GM12878 (cell line): ENCODE measurements around the gene GRK6. TPM values are rescaled to one million over a fixed set of nuclear protein-coding genes. Genes with fewer than 3 reads are reported as not detected.
A peak's percentile ranks its signal among the peaks of the same experiment; 100 is the strongest.

Source experiments
- BACH1 ChIP-seq: fragments of 450-650 bp; IDR thresholded peaks from 2 replicates; pipeline ENCODE4 v1.6.1; 2017; ENCODE audit warnings: mild to moderate bottlenecking, borderline replicate concordance
- ETV6 ChIP-seq, 2 experiments: fragments of 450-650 bp in 1 of 2; IDR thresholded peaks in 1 of 2; conservative IDR thresholded peaks in 1 of 2; 2 replicates each; pipeline ENCODE4 v1.6.1; 2014; ENCODE audit warnings: antibody characterized with exemption in 1 of 2, borderline replicate concordance in 1 of 2, low read depth in 1 of 2, mild to moderate bottlenecking in 1 of 2, moderate library complexity in 1 of 2
- FOXM1 ChIP-seq: IDR thresholded peaks from 2 replicates; pipeline ENCODE4 v1.6.1; 2012; ENCODE audit warnings: low read depth, mild to moderate bottlenecking, inconsistent platforms, low read length, moderate library complexity
- HDAC2 ChIP-seq: fragments of 200-600 bp; sonication (generic); IDR thresholded peaks from 2 replicates; pipeline ENCODE4 v1.6.1; 2017
- MEF2B ChIP-seq: fragments of 450-650 bp; IDR thresholded peaks from 2 replicates; pipeline ENCODE4 v1.6.1; 2018; ENCODE audit warnings: mild to moderate bottlenecking, moderate library complexity; ENCODE audit not compliant: partially characterized antibody, poor library complexity, severe bottlenecking
- RAD51 ChIP-seq: fragments of 450-650 bp; IDR thresholded peaks from 2 replicates; pipeline ENCODE4 v1.6.1; 2016; ENCODE audit warnings: moderate library complexity, mild to moderate bottlenecking, inconsistent platforms
- RB1 ChIP-seq: fragments of 450-650 bp; formaldehyde crosslinking; IDR thresholded peaks from 2 replicates; pipeline ENCODE4 v1.6.1; 2017; ENCODE audit warnings: mild to moderate bottlenecking, borderline replicate concordance
- ZNF687 ChIP-seq: fragments of 450-650 bp; IDR thresholded peaks from 2 replicates; pipeline ENCODE4 v1.6.1; 2017; ENCODE audit warnings: mild to moderate bottlenecking, moderate library complexity
- polyA plus RNA-seq, 11 experiments: library from polyadenylated mRNA; depleted of rRNA in 4 of 11; unstranded in 6 of 11; stranded (reverse) in 5 of 11; fragments of >200 nt; fragmentation: Nextera tagmentation in 4 of 11; fragmentation: Illumina TruSeq in 1 of 11; extraction: Ambion mirVana in 4 of 11; extraction: Trizol in 1 of 11; gene quantifications; 1 replicate in 1 of 11; 2 replicates in 10 of 11; pipeline versions ENCODE4 v1.2.1 to v1.2.3, GENCODE V29; 2011 to 2016; ENCODE audit warnings: inconsistent platforms in 2 of 11, missing spikeins in 2 of 11, low read depth in 1 of 11
- total RNA-seq, 4 experiments: library from RNA; depleted of rRNA in 3 of 4; stranded (reverse); fragments of >200 nt in 3 of 4; fragmentation: Illumina TruSeq in 1 of 4; extraction: Trizol in 1 of 4; gene quantifications; 2 replicates each; pipeline versions ENCODE4 v1.2.1 to v1.2.3, GENCODE V29; 2013 to 2021
- TF ChIP-seq, protein P1 (sequence below): IDR thresholded peaks from 2 replicates; pipeline ENCODE4 v1.6.1; 2011; ENCODE audit warnings: mild to moderate bottlenecking, low read depth, low read length, moderate library complexity; ENCODE audit not compliant: insufficient replicate concordance
- TF ChIP-seq, protein P2 (sequence below), 3 experiments: IDR thresholded peaks in 2 of 3; conservative IDR thresholded peaks in 1 of 3; 2 replicates each; pipeline ENCODE4 v1.5.1; 2011; ENCODE audit warnings: low read depth in 3 of 3, low read length in 3 of 3, mild to moderate bottlenecking in 3 of 3, control low read depth in 2 of 3, moderate library complexity in 2 of 3, inconsistent platforms in 1 of 3, mixed read lengths in 1 of 3; ENCODE audit not compliant: control insufficient read depth in 2 of 3, insufficient read depth in 1 of 3; ENCODE audit errors: extremely low read depth in 1 of 3
- TF ChIP-seq, protein P3 (sequence below): IDR thresholded peaks from 2 replicates; pipeline ENCODE4 v1.6.1; 2011; ENCODE audit warnings: borderline replicate concordance, low read depth, mild to moderate bottlenecking, moderate library complexity, low read length; ENCODE audit not compliant: insufficient read depth, poor library complexity, severe bottlenecking
- TF ChIP-seq, protein P4 (sequence below): fragments of 450-650 bp; IDR thresholded peaks from 2 replicates; pipeline ENCODE4 v1.6.1; 2017; ENCODE audit warnings: antibody characterized with exemption, mild to moderate bottlenecking, moderate library complexity

Gene GRK6
- total and polyA plus RNA-seq, 10 of the 15 experiments (the other 5 are each of a cell fraction or from before 2014, with no cell fraction given): 0.79 to 124 (median 41.6) TPM

GRCh38 chr5:177455661-177456590 is 29.4 kb downstream of the GRK6 start (continued):
- TF ChIP-seq ZNF687 (0 out of 2 replicates have a peak, but pooled peaks have one; percentile 14), ETV6 (conservative IDR thresholded peaks at IDR 0.05 in 1 of 2, IDR thresholded peaks at IDR 0.05 in 1 of 2; ENCODE audit: borderline replicate concordance in 1 of 2, low read depth in 1 of 2) (no peak), FOXM1 (no peak), MEF2B (peak; percentile 90), RAD51 (no peak), RB1 (peak; percentile 21; the same call in 1 of the 2 replicates), BACH1 (peak; percentile 9; the same call in 1 of the 2 replicates), HDAC2 (no peak)
- TF ChIP-seq, protein P1, sequence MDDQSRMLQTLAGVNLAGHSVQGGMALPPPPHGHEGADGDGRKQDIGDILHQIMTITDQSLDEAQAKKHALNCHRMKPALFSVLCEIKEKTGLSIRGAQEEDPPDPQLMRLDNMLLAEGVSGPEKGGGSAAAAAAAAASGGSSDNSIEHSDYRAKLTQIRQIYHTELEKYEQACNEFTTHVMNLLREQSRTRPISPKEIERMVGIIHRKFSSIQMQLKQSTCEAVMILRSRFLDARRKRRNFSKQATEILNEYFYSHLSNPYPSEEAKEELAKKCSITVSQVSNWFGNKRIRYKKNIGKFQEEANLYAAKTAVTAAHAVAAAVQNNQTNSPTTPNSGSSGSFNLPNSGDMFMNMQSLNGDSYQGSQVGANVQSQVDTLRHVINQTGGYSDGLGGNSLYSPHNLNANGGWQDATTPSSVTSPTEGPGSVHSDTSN: no peak
- TF ChIP-seq, protein P2, sequence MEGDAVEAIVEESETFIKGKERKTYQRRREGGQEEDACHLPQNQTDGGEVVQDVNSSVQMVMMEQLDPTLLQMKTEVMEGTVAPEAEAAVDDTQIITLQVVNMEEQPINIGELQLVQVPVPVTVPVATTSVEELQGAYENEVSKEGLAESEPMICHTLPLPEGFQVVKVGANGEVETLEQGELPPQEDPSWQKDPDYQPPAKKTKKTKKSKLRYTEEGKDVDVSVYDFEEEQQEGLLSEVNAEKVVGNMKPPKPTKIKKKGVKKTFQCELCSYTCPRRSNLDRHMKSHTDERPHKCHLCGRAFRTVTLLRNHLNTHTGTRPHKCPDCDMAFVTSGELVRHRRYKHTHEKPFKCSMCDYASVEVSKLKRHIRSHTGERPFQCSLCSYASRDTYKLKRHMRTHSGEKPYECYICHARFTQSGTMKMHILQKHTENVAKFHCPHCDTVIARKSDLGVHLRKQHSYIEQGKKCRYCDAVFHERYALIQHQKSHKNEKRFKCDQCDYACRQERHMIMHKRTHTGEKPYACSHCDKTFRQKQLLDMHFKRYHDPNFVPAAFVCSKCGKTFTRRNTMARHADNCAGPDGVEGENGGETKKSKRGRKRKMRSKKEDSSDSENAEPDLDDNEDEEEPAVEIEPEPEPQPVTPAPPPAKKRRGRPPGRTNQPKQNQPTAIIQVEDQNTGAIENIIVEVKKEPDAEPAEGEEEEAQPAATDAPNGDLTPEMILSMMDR (IDR thresholded peaks at IDR 0.05 in 2 of 3, conservative IDR thresholded peaks at IDR 0.05 in 1 of 3; ENCODE audit: control insufficient read depth in 2 of 3, extremely low read depth in 1 of 3, insufficient read depth in 1 of 3, low read depth in 3 of 3, low read length in 3 of 3): peak; percentile 86 to 98 (median 98)
- TF ChIP-seq, protein P3, sequence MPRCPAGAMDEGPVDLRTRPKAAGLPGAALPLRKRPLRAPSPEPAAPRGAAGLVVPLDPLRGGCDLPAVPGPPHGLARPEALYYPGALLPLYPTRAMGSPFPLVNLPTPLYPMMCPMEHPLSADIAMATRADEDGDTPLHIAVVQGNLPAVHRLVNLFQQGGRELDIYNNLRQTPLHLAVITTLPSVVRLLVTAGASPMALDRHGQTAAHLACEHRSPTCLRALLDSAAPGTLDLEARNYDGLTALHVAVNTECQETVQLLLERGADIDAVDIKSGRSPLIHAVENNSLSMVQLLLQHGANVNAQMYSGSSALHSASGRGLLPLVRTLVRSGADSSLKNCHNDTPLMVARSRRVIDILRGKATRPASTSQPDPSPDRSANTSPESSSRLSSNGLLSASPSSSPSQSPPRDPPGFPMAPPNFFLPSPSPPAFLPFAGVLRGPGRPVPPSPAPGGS: peak; percentile 9
- TF ChIP-seq, protein P4, sequence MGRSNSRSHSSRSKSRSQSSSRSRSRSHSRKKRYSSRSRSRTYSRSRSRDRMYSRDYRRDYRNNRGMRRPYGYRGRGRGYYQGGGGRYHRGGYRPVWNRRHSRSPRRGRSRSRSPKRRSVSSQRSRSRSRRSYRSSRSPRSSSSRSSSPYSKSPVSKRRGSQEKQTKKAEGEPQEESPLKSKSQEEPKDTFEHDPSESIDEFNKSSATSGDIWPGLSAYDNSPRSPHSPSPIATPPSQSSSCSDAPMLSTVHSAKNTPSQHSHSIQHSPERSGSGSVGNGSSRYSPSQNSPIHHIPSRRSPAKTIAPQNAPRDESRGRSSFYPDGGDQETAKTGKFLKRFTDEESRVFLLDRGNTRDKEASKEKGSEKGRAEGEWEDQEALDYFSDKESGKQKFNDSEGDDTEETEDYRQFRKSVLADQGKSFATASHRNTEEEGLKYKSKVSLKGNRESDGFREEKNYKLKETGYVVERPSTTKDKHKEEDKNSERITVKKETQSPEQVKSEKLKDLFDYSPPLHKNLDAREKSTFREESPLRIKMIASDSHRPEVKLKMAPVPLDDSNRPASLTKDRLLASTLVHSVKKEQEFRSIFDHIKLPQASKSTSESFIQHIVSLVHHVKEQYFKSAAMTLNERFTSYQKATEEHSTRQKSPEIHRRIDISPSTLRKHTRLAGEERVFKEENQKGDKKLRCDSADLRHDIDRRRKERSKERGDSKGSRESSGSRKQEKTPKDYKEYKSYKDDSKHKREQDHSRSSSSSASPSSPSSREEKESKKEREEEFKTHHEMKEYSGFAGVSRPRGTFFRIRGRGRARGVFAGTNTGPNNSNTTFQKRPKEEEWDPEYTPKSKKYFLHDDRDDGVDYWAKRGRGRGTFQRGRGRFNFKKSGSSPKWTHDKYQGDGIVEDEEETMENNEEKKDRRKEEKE: no peak
